Measurements from ENCODE around the gene MVP.
"Not testable (repeated sequence)": the region's sequence is repeated elsewhere in the genome, so short reads cannot be mapped to it uniquely, and the experiment has no call there.

Gene MVP

DNA sequence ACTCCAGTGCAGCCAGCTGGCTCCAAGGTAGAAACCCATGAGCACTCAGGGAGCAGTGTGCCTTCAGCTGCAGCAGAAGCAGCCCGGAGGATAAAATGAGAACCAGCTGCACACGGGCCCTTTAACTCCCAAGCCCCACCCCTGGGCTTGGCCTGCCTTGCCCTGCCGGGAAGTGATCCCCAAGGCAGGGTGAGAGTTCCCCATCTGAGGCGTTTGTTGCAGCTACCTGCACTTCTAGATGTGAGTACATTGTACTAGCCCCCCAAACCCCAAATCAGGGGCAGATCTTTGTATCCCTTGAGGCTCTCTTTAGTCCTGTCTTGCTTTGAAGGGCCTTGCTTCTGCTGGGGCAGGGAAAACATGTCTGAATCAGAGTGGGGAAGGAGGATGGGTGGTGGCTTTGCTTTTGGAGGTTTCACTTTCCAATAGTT, at the start of gene MVP:
MVP (plus strand) TSS at position 192 of the 431 bp plus-strand sequence. CDS start 10,088 bp downstream, outside the sequence.
- no peak for DNase-seq (ENCODE audit: low read depth)
- H3K4me3 ChIP-seq (ENCODE audit: low read depth, low read length) = peak within 1 kb of the TSS; percentile 90
- TF ChIP-seq, protein P1, sequence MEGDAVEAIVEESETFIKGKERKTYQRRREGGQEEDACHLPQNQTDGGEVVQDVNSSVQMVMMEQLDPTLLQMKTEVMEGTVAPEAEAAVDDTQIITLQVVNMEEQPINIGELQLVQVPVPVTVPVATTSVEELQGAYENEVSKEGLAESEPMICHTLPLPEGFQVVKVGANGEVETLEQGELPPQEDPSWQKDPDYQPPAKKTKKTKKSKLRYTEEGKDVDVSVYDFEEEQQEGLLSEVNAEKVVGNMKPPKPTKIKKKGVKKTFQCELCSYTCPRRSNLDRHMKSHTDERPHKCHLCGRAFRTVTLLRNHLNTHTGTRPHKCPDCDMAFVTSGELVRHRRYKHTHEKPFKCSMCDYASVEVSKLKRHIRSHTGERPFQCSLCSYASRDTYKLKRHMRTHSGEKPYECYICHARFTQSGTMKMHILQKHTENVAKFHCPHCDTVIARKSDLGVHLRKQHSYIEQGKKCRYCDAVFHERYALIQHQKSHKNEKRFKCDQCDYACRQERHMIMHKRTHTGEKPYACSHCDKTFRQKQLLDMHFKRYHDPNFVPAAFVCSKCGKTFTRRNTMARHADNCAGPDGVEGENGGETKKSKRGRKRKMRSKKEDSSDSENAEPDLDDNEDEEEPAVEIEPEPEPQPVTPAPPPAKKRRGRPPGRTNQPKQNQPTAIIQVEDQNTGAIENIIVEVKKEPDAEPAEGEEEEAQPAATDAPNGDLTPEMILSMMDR (IDR thresholded peaks at IDR 0.05; ENCODE audit: low read depth, low read length, missing control alignments) = no peak

DNA sequence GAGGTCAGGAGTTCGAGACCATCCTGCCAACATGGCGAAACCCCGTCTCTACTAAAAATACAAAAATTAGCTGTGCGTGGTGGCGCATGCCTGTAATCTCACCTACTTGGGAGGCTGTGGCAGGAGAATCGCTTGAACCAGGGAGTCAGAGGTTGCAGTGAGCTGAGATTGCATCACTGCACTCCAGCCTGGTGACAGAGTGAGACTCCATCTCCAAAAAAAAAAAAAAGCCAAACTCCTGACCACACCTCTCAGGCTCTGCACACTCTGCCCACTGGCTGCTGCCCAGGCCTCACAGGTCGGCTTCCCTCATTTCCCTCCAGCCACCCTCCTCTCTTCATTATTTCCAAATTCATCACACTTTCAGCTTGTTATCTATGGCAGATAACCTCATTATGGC, 47.9 kb upstream of the MVP start:
- H3K4me3 ChIP-seq (ENCODE audit: low read depth, low read length); DNase-seq (ENCODE audit: low read depth): not testable (repeated sequence)

DNA sequence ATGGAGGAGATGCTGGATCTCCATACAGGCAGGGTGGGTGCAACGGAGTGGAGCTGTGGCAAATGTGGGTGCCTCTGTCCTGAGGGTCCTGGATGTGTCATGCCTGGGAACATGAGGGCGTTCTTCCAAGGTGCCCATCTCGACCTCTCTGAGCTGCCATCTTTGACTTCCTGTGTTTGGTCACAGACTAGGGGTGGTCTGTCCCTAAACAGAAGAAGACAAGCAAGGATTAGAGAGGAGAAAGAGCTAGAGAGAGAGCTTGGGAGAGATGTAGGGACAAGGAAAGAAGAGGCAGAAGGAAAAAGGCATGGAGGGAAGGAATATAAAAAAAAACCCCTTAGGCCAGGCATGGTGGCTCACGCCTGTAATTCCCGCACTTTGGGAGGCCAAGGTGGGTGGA, 45.5 kb upstream of the MVP start:
- TF ChIP-seq, protein P1 (IDR thresholded peaks at IDR 0.05; ENCODE audit: low read depth, low read length, missing control alignments) = no peak
- DNase-seq (ENCODE audit: low read depth) = no peak
- H3K4me3 ChIP-seq (ENCODE audit: low read depth, low read length) = no peak overlapping the region

DNA sequence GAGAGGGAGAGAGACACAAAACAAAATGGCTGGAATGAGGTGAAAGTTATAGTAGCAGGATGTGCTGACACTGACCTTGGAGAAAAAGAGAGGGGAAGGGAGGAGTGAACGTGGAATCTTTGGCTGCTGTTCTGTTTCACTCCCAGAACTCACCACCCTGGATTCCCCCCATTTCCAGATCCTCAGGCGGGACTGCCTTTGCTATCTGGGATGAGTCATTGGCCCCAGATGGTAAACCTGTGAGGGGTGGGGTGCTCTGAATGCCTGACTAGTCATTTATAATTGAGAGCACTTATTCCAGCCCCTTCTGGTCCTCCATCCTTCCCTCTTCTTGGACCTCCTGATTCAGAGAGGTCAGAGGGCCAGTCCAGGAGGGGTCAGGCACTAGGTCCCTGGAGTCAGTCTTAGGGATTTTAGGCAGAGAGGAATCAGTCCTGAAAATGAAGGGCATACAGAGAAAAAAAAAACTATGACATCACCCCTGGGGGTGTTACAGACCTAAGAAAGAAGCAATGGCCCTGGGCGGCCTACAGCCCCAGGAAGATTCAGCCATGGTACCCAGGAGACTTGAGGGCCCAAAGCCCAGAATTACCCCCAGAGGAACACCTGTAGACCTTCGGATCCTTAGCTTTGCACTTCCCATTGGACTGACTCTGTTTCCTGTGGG, 44.4 kb upstream of the MVP start:
- TF ChIP-seq, protein P1 (IDR thresholded peaks at IDR 0.05; ENCODE audit: low read depth, low read length, missing control alignments) = no peak
- no peak for DNase-seq (ENCODE audit: low read depth)
- H3K4me3 ChIP-seq (ENCODE audit: low read depth, low read length) = no peak overlapping the region

DNA sequence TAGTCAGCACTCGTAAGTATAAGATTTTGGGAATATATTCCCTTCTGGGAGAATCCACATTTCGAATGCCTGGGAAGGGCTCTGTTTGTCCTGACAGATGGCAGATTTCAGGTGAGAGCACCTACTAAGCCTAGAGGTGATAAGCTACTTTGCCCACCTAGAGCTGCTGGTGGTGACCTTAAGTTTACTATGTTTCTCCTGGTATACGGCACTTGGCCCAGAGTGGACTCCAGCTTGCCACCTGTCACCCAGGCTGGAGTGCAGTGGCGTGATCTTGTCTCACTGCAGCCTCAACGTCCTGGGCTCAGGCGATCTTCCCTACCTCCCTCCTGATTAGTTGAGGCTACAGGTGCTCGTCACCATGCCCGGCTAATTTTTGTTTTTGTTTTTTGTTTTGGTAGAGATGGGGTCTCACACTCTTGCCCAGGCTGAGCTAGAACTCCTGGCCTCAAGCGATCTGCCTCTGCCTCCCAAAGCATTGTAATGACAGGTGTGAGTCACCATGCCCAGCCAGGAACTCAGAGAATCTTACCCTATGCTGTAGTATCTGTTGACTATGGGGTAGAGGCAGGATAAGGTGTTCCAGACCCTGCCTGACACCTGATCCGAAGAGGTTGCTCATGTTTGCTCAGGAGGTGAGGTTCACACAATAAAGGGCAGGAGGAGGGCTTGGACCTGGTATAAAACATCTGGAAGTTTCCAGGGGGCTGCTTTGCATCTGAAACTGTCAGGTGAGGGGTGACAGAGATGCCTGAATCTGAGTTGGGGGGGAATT, 42.5 kb upstream of the MVP start, which contains the start of gene ZG16:
ZG16 (plus strand) TSS at position 681 of the 775 bp plus-strand sequence. CDS start 1,011 bp downstream, outside the sequence.
- TF ChIP-seq, protein P1 (IDR thresholded peaks at IDR 0.05; ENCODE audit: low read depth, low read length, missing control alignments) = no peak
- no peak for DNase-seq (ENCODE audit: low read depth)

DNA sequence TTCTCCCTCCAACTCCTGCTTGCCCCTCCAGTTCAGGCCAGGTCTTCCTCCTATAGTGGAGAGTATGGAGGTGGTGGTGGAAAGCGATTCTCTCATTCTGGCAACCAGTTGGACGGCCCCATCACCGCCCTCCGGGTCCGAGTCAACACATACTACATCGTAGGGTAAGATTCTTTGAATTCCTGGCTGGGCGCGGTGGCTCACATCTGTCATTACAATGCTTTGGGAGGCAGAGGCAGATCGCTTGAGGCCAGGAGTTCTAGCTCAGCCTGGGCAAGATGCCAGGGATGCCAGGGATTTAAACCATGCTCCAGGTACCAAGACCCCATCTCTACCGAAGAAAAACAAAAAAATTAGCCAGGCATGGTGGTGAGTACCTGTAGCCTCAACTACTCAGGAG, 40.8 kb upstream of the MVP start:
- H3K4me3 ChIP-seq (ENCODE audit: low read depth, low read length) = no peak overlapping the region
- TF ChIP-seq, protein P1 (IDR thresholded peaks at IDR 0.05; ENCODE audit: low read depth, low read length, missing control alignments) = no peak
- no peak for DNase-seq (ENCODE audit: low read depth)

More for the DNA sequence above, 42.5 kb upstream of the MVP start, which contains the start of gene ZG16:
- H3K4me3 ChIP-seq (ENCODE audit: low read depth, low read length) = no peak within 1 kb of the TSS

DNA sequence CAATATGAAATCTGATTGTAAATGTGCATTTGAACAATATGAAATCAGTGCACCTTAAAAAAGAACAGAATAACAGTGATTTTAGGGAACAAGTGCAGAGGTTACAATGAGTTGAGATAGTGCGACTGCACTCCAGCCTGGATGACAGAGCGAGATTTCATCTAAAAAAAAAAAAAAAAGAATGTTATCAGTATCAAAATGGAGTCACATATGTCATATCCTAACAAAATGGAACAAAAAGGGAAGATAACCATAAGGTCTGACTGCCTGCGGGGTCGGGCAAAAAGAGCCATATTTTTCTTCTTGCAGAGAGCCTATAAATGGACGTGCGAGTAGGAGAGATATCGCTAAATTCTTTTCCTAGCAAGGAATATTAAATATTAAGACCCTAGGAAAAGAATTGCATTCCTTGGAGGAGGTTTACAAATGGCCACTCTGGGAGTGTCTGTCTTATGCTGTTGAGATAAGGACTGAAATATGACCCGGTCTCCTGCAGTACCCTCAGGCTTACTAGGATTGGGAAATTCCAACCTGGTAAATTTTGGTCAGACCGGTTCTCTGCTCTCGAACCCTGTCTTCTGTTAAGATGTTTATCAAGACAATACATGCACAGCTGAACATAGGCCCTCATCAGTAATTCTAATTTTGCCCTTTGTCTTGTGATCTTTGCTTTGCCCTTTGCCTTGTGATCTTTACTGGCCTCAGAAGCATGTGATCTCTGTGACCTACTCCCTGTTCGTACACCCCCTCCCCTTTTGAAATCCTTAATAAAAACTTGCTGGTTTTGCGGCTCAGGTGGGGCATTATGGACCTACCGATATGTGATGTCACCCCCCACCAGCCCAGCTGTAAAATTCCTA, 36.9 kb upstream of the MVP start:
- H3K4me3 ChIP-seq (ENCODE audit: low read depth, low read length); DNase-seq (ENCODE audit: low read depth): not testable (repeated sequence)
